GM10248 (cell line): Measurements from ENCODE around the gene CAMKMT.
A peak's percentile ranks its signal among the peaks of the same experiment; 100 is the strongest.

Experiments
- CTCF ChIA-PET: fragments of 300-600 bp; sonication (Branson Sonifier 250); formaldehyde crosslinking; extraction: SDS; loops from one replicate; lab custom pipeline; 2021; ENCODE audit warnings: antibody characterized with exemption; lab: Yijun Ruan, JAX
- POLR2A ChIA-PET: fragments of 350-650 bp; sonication (Branson Sonifier 250); formaldehyde crosslinking; extraction: SDS; loops from one replicate; lab custom pipeline; 2020; ENCODE audit warnings: antibody characterized with exemption; lab: Yijun Ruan, JAX
- DNase-seq: peaks from one replicate; pipeline ENCODE4 v3.0.0; 2012; ENCODE audit errors: extremely low spot score
- TF ChIP-seq, protein P1 (sequence below): IDR thresholded peaks from 2 replicates; pipeline ENCODE4 v1.5.1; 2012; ENCODE audit warnings: mild to moderate bottlenecking, low read depth; ENCODE audit errors: extremely low read depth, missing control alignments, control extremely low read depth

CAMKMT gene

DNA sequence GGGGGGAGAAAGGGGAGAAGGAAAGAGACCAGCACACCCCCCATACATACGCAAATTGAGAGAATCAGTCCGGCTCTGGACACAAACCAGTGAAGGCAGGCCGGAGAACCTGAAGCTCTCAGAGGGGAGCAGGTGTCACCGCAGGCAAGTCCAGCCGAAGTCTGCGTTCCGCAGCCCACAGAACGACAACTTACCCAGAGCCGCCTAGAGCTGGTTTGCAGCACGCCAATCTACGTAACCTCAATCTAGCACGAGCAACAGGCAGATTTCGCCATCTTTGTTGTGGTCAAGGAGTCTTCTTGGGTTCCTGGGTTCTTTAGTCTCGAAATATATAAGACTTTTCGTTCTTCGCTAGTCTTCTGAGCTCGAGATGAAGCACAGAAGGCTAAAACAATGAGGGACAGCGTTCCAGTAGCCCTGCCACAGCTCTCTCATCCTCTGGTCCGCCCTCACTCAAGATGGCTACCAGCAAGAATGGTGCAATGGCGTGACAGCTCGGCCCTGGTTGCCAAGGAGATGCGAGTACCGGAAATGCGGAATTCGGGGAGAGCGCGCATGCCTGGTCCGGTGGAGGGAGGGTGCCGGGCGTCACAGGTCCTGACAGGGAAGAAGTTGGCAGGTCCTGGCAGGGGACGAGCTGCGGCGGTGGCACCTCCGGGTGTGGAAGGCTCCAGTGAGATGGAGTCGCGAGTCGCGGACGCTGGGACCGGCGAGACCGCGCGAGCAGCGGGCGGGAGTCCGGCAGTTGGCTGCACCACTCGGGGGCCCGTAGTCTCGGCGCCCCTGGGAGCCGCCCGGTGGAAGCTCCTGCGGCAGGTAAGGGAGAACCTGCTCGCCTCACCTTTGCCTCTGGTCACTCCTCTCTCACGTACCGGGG lies at the start of gene CAMKMT, which contains the start of gene PREPL:
Gene CAMKMT, plus strand, starts transcription at position 618 of the 877 bp plus-strand sequence.
Gene PREPL, minus strand, starts transcription at position 165 of the 877 bp plus-strand sequence. CDS start 15,152 bp downstream, outside the sequence.
- DNase-seq = peak; percentile 97
- POLR2A ChIA-PET = interaction anchor here (0.7 to 1.8 kb wide), 4 partner anchors 10 to 194 kb away, joined by 3 to 7 read pairs (median 5); no protein-coding TSS in a partner anchor
- CTCF ChIA-PET = interaction anchor here (0.7 to 3.9 kb wide), 14 partner anchors 8 to 594 kb away, joined by 3 to 24 read pairs (median 5); no protein-coding TSS in a partner anchor
- TF ChIP-seq, protein P1, sequence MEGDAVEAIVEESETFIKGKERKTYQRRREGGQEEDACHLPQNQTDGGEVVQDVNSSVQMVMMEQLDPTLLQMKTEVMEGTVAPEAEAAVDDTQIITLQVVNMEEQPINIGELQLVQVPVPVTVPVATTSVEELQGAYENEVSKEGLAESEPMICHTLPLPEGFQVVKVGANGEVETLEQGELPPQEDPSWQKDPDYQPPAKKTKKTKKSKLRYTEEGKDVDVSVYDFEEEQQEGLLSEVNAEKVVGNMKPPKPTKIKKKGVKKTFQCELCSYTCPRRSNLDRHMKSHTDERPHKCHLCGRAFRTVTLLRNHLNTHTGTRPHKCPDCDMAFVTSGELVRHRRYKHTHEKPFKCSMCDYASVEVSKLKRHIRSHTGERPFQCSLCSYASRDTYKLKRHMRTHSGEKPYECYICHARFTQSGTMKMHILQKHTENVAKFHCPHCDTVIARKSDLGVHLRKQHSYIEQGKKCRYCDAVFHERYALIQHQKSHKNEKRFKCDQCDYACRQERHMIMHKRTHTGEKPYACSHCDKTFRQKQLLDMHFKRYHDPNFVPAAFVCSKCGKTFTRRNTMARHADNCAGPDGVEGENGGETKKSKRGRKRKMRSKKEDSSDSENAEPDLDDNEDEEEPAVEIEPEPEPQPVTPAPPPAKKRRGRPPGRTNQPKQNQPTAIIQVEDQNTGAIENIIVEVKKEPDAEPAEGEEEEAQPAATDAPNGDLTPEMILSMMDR = no peak

DNA sequence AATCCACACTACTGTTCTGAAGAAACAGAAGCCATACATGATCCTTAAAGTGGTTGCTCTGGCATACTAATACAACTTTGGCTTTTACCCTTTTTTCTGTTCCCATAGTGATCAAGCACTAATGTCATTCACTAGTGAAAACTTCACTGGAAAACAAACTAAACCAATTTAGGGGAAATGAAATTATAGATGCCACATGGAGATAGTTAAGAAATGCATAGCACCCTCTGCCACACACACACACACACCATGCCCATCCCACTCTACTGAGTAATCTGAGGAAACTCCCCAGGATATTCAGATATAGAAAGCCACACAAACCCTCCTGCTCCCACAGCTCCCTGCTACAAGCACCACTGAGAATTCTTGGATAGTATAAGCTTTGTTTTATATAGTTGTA lies 47.4 kb upstream of the CAMKMT start:
- CTCF ChIA-PET = interaction anchor here (0.7 to 1.5 kb wide), 3 partner anchors 9 to 165 kb away, joined by 3 to 4 read pairs (median 3); no protein-coding TSS in a partner anchor
- no peak for DNase-seq
- TF ChIP-seq, protein P1 = no peak
- POLR2A ChIA-PET = no interaction called here

DNA sequence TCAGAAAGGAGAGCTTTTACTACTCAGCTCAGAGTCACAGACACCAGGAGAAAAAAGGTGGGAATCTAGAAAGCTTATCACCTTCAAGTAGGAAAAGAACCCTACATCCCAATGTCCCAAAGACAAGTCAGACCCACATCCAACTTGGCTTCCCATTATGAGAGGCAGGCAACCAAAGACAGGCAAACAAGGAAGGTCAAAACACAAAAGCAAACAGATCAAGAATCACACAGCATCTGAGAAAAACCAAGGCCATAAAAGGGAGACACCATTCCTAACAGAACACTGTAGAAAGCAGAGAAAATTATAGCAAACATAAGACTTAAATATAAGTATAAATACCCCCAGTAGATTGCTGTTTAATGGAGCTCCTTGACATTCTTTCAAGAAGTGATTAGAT lies 45.8 kb upstream of the CAMKMT start:
- POLR2A ChIA-PET = no interaction called here
- CTCF ChIA-PET = interaction anchor here (0.6 to 1.3 kb wide), 3 partner anchors 21 to 57 kb away, joined by 3 to 4 read pairs (median 4); no protein-coding TSS in a partner anchor
- DNase-seq = no peak
- TF ChIP-seq, protein P1 = no peak

DNA sequence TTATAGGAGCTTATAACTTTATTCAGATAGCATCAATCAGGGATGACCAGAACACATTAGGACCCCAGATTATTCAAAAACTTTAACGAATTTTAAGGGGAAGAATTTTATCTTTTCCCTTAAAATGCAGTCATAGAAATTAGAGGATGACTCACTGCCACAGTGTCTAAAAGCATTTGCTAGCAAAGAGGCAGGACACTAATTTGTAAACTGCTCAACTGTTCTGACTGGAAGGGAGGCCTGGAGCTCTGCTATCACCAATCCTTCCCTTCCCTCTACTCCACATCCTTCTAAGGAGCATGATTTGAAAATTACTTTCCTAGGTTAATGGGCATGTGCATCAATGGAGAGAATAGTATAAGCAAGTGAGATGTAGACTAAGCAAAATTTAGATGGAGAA lies 40.9 kb upstream of the CAMKMT start:
- TF ChIP-seq, protein P1 = no peak
- DNase-seq = no peak
- POLR2A ChIA-PET = no interaction called here
- CTCF ChIA-PET = interaction anchor here (0.8 to 2.1 kb wide), 4 partner anchors 9 to 19 kb away, joined by 3 to 6 read pairs (median 5); no protein-coding TSS in a partner anchor

DNA sequence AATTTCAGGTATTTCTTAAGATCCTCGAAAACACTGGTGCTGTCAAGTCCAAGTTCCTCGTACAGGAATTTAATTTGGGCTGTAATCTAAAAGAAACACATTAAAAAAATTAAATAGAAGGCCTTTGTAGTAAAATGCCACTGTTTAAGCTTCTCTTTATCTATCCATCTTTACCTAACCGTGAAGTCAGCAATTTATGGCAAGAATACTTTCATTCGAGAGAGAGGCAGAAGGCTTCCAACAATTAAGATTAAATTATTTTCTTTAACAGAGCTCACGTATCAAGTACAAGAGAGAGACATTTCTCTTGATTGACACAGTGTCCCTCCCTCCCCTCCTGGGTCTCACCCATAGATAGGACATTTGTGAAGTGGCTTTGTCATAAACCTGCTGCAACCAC lies 40.4 kb upstream of the CAMKMT start:
- ChIA-PET POLR2A (no interaction called here), CTCF (interaction anchor here (1.8 to 2.1 kb wide), 2 partner anchors 18 to 20 kb away, joined by 6 read pairs; no protein-coding TSS in a partner anchor)
- no peak for DNase-seq
- TF ChIP-seq, protein P1 = no peak

DNA sequence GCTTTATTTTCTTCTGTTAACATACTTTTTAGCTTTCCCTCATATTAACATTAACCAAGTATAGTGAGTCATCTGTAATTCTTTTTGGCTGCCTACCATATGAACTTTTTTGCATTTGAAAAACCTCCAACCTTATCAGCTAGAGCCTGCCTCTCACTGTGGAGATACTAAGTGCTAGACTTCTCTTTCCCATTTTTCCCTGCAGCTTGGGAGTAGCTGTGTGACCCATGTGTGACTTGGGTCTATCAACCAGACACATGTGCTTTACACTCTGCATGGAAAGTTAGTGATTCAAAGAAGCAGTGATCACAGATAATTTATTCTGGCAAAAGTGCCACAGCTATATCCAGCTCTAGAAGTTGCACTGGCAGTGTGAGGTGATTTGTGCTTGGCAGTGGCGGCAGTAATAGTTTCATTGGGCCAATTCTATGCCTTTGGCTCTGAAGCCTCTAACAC lies 36.7 kb upstream of the CAMKMT start:
- DNase-seq = no peak
- ChIA-PET POLR2A (no interaction called here), CTCF (interaction anchor here (0.7 to 1.2 kb wide), 4 partner anchors 13 to 238 kb away, joined by 3 to 4 read pairs (median 3); no protein-coding TSS in a partner anchor)

More for the DNA sequence above, 36.7 kb upstream of the CAMKMT start:
- TF ChIP-seq, protein P1 = no peak
